Inferior parietal cortex (tissue), 1 donor: ENCODE data around the gene ZSCAN32.

ENCODE experiments used
- DNase-seq: peaks from one replicate; pipeline ENCODE4 v3.0.0-alpha.2; 2016; ENCODE audit errors: extremely low spot score

The ZSCAN32 gene

GRCh38 chr16:3358871-3359270 lies 41.9 kb downstream of the ZSCAN32 start:
- no peak for DNase-seq

- no peak for DNase-seq
Measured at GRCh38 chr16:3356118-3356517, 44.7 kb downstream of the ZSCAN32 start.

GRCh38 chr16:3355589-3355988 lies 45.2 kb downstream of the ZSCAN32 start, which contains the start of gene OR2C1:
Gene OR2C1 (plus strand): TSS chr16:3355889. CDS start chr16:3355941, 52 bp downstream.
- no peak for DNase-seq

GRCh38 chr16:3349175-3349574 lies 51.6 kb downstream of the ZSCAN32 start:
- DNase-seq: no peak

DNA sequence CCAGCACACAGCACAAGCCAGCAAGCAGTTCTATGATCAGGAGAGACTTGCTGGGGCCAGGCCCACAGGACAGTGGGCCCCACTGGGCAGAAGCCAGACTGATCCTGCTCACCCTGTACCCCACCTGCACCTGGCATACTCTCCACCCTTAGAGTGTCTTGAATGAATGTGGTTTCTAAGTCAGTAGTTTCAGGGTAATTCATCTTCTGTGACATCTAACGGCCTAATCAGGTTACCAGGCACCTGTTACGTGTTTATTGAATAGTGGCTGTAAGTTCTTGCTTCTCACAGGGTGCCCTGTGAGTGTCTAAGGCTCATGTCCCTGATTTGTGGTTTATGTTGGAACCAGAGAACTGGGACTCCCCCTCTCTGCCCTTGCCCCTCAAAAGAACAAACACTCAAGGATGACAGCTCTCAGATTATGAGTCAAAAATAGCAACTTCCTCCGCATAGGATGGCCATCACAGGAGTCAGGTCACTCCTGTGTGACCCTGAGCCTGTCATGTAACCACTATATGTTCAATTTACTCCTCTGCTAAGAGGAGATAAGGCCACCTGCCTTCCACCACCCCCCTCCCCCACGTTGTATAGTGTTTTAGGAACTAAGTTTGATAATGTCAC lies 52.1 kb downstream of the ZSCAN32 start:
- DNase-seq: peak; percentile 2

- DNase-seq: no peak
Measured at GRCh38 chr16:3347586-3347985, 53.2 kb downstream of the ZSCAN32 start.

GRCh38 chr16:3346041-3346440 lies 54.8 kb downstream of the ZSCAN32 start:
- DNase-seq: no peak
